Spleen (tissue), 7 donors: Measurements from ENCODE around the gene DDX55.

Source experiments
- POLR2A ChIP-seq, 3 donors: fragments of 450-650 bp; IDR thresholded peaks; one replicate each; pipeline ENCODE4 v1.5.1; 2017; ENCODE audit warnings: antibody characterized with exemption in 3 of 3, mild to moderate bottlenecking in 1 of 3
- TF ChIP-seq, protein P1 (sequence below), 11 experiments: fragments of 200-600 bp in 7 of 11; fragments of 450-650 bp in 4 of 11; sonication (generic) in 4 of 11; IDR thresholded peaks in 8 of 11; conservative IDR thresholded peaks in 3 of 11; 1 replicate in 7 of 11; 2 replicates in 4 of 11; pipeline versions ENCODE4 v1.4.0 to v1.8.0; 2016 to 2021; ENCODE audit warnings: antibody characterized with exemption in 11 of 11, inconsistent platforms in 4 of 11, mild to moderate bottlenecking in 1 of 11
- donor health status: DM: no; HTN: no; CAD: no; lungs with moderate emphysema.
- donor health status: DM: no; HTN: no; CAD: no.
- donor health status: DM: no; HTN: no; CAD: no.

- TF ChIP-seq, protein P1, sequence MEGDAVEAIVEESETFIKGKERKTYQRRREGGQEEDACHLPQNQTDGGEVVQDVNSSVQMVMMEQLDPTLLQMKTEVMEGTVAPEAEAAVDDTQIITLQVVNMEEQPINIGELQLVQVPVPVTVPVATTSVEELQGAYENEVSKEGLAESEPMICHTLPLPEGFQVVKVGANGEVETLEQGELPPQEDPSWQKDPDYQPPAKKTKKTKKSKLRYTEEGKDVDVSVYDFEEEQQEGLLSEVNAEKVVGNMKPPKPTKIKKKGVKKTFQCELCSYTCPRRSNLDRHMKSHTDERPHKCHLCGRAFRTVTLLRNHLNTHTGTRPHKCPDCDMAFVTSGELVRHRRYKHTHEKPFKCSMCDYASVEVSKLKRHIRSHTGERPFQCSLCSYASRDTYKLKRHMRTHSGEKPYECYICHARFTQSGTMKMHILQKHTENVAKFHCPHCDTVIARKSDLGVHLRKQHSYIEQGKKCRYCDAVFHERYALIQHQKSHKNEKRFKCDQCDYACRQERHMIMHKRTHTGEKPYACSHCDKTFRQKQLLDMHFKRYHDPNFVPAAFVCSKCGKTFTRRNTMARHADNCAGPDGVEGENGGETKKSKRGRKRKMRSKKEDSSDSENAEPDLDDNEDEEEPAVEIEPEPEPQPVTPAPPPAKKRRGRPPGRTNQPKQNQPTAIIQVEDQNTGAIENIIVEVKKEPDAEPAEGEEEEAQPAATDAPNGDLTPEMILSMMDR (IDR thresholded peaks at IDR 0.05 in 8 of 11, conservative IDR thresholded peaks at IDR 0.05 in 3 of 11): no peak
- no peak for TF ChIP-seq POLR2A (IDR thresholded peaks at IDR 0.05)
Observed at GRCh38 chr12:123576611-123577010, 25.3 kb upstream of the DDX55 start.
